ENCODE results near the gene APRT. TPM values are rescaled to one million over a fixed set of nuclear protein-coding genes. Genes with fewer than 3 reads are reported as not detected.
A peak's percentile ranks its signal among the peaks of the same experiment; 100 is the strongest.

Gene APRT
- total RNA-seq, result 100 to 1,000 TPM in 4 of 6 donors, 10 to 100 TPM in 2; 76.5 to 147 (median 124) TPM

- DNase-seq (peak; percentile 94 to 100), ATAC-seq (ENCODE audit: low FRiP score in 2 of 2) (peak; percentile 95 to 96)
- H3K9me3 ChIP-seq, result no peaks in the 10 kb centered on the region
- WGBS, 2 donors, result 0 to 2% methylated on average over 5 to 12 of the region's 84 CpGs
- peak; percentile 77 to 85 for TF ChIP-seq POLR2AphosphoS5 (IDR thresholded peaks at IDR 0.05)
- peak in 1 of 4 donors; percentile 27 for TF ChIP-seq EP300 (IDR thresholded peaks at IDR 0.05)
- peak in 2 of 4 donors; percentile 73 to 87 for TF ChIP-seq POLR2A (IDR thresholded peaks at IDR 0.05)
- peak; percentile 15 to 66 (median 48) for TF ChIP-seq CTCF (IDR thresholded peaks at IDR 0.05)
- peak within 1 kb of the TSS; percentile 59 to 97 (median 85) for H3K4me3 ChIP-seq
- H3K27ac ChIP-seq, result peak within 1 kb of the TSS; percentile 90 to 93 (median 92)
- H3K27me3 ChIP-seq, result no peaks in the 10 kb centered on the region
- H3K4me1 ChIP-seq, result peaks cover 26 to 37% (median 32%) of the 10 kb centered on the region in 4 donors
- H3K36me3 ChIP-seq, result peaks cover 0 to 22% (median 10%) of the 10 kb centered on the region in 4 donors
Observed at GRCh38 chr16:88811769-88812512, at the start of gene APRT. APRT (minus strand) TSS chr16:88811928; CDS start chr16:88811899, 29 bp downstream.

GRCh38 chr16:88861359-88861758 is 49.6 kb upstream of the APRT start:
- Histone ChIP-seq H3K9me3 (no peaks in the 10 kb centered on the region), H3K4me1 (peaks cover 7 to 16% (median 9%) of the 10 kb centered on the region in 4 donors), H3K27me3 (no peaks in the 10 kb centered on the region), H3K4me3 (no peak overlapping the region), H3K27ac (no peak overlapping the region), H3K36me3 (peaks cover 3 to 46% (median 34%) of the 10 kb centered on the region in 4 donors)
- WGBS, 2 donors, result 97 to 100% methylated on average over 4 to 18 of the region's 19 CpGs
- TF ChIP-seq POLR2A (IDR thresholded peaks at IDR 0.05) (no peak), EP300 (IDR thresholded peaks at IDR 0.05) (no peak), POLR2AphosphoS5 (IDR thresholded peaks at IDR 0.05) (no peak), CTCF (IDR thresholded peaks at IDR 0.05) (no peak)
- peak in 1 of 2 donors; percentile 72 for DNase-seq
- ATAC-seq (ENCODE audit: low FRiP score in 2 of 2), result no peak

GRCh38 chr16:88859381-88860091 is 47.8 kb upstream of the APRT start:
- TF ChIP-seq CTCF (IDR thresholded peaks at IDR 0.05), result no peak
- TF ChIP-seq EP300 (IDR thresholded peaks at IDR 0.05), result no peak
- TF ChIP-seq POLR2AphosphoS5 (IDR thresholded peaks at IDR 0.05), result no peak
- no peak for TF ChIP-seq POLR2A (IDR thresholded peaks at IDR 0.05)
- Histone ChIP-seq H3K27ac (no peak overlapping the region), H3K4me3 (no peak overlapping the region), H3K27me3 (no peaks in the 10 kb centered on the region), H3K9me3 (no peaks in the 10 kb centered on the region), H3K36me3 (peaks cover 3 to 46% (median 34%) of the 10 kb centered on the region in 4 donors), H3K4me1 (peaks cover 21 to 34% (median 26%) of the 10 kb centered on the region in 4 donors)
- 87% methylated on average over 20 of the region's 20 CpGs for WGBS, 2 donors
- ATAC-seq (ENCODE audit: low FRiP score in 2 of 2), result no peak
- no peak for DNase-seq

GRCh38 chr16:88857728-88858339 is 46.1 kb upstream of the APRT start:
- peak; percentile 82 to 83 for DNase-seq
- TF ChIP-seq POLR2A (IDR thresholded peaks at IDR 0.05) (no peak), CTCF (IDR thresholded peaks at IDR 0.05) (peak; percentile 49 to 72 (median 58)), POLR2AphosphoS5 (IDR thresholded peaks at IDR 0.05) (no peak)

More at GRCh38 chr16:88857728-88858339, 46.1 kb upstream of the APRT start:
- Histone ChIP-seq H3K9me3 (no peaks in the 10 kb centered on the region), H3K4me1 (peaks cover 27 to 48% (median 39%) of the 10 kb centered on the region in 4 donors), H3K36me3 (peaks cover under 1 to 42% (median 31%) of the 10 kb centered on the region in 4 donors), H3K4me3 (peak overlapping the region; percentile 57 to 100 (median 88)), H3K27ac (peak overlapping the region; percentile 65 to 91 (median 82)), H3K27me3 (no peaks in the 10 kb centered on the region)
- WGBS, 2 donors, result 20 to 22% methylated on average over 10 to 11 of the region's 12 CpGs
- ATAC-seq (ENCODE audit: low FRiP score in 2 of 2), result peak; percentile 79 to 81
